Uterus (tissue), 2 donors: ENCODE data around the gene INPP5A.

Experiments
- CTCF ChIP-seq, 4 experiments: fragments of 200-600 bp in 2 of 4; fragments of 450-650 bp in 2 of 4; sonication (generic) in 2 of 4; IDR thresholded peaks; one replicate each; pipeline ENCODE4 v1.5.1; 2016 to 2019; ENCODE audit warnings: antibody characterized with exemption in 4 of 4, mild to moderate bottlenecking in 2 of 4, moderate library complexity in 1 of 4
- POLR2A ChIP-seq, 2 donors: fragments of 450-650 bp; IDR thresholded peaks; one replicate each; pipeline ENCODE4 v1.6.1; 2016; ENCODE audit warnings: antibody characterized with exemption in 2 of 2, mild to moderate bottlenecking in 1 of 2, moderate library complexity in 1 of 2

DNA sequence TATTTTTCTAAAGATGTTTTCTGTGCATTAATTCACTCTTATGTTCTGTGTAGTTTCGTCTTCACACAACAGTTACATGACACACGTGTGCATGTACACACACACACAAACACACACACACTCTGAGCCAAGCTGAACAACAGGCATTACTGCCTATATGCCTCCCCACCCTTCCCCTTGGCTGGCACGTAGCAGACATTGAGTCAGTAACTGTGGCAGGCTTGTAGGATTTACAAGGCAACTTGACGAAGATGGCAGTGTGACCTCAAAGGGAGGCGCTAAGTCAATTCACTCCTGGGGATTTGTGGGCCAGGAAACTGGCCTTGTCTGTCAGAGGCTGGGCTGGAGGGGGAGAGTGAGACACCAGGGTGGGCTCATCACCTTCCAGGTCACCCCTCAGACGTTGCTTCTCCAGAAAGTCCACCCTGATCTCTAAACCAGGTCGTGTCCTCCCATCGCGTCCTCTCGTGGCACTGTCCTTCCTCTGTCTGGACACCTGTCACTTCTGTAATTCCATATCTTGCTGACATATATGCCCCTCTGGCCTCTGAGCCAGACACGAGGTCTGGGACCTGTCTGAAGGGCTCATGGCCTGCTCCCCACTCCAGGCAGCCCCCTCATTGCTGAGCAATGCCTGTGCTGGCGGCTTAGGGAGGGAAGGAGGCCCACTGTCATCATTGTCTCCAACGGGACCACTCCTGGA lies 41.1 kb upstream of the INPP5A start:
- no peak for TF ChIP-seq CTCF (IDR thresholded peaks at IDR 0.05)
- no peak for TF ChIP-seq POLR2A (IDR thresholded peaks at IDR 0.05)
